Panc1 (cell line): ENCODE measurements around the gene PPP2R3A. TPM values are rescaled to one million over a fixed set of nuclear protein-coding genes. Genes with fewer than 3 reads are reported as not detected.

Source experiments
- ATAC-seq: fragments of 200-7000 bp; cut with Tn5 transposase; 2 replicates; pipeline ENCODE4 v1.9.1; 2020; ENCODE audit warnings: mild to moderate bottlenecking, moderate library complexity
- BruUV-seq: library from RNA; stranded (reverse); fragments of 400-500 nt; replicated peaks from 2 replicates; lab custom pipeline; 2021; lab: Mats Ljungman, UMichigan
- CTCF ChIA-PET: fragments of 300-600 bp; sonication (Branson Sonifier 250); formaldehyde crosslinking; loops from one replicate; lab custom pipeline; 2022; ENCODE audit warnings: antibody characterized with exemption; lab: Charles Lee
- POLR2A ChIA-PET: fragments of 300-600 bp; sonication (Branson Sonifier 250); formaldehyde crosslinking; loops from one replicate; lab custom pipeline; 2022; ENCODE audit warnings: antibody characterized with exemption; lab: Charles Lee
- DNase-seq: peaks from one replicate; pipeline ENCODE4 v3.0.0-alpha.2; 2010; ENCODE audit warnings: low read depth, low spot score
- H3K27ac ChIP-seq: 2 replicates; pipeline ENCODE4 v1.5.1; 2011; ENCODE audit warnings: mild to moderate bottlenecking, low read length, inconsistent platforms
- H3K27me3 ChIP-seq: fragments of 200-500 bp; sonication (Bioruptor generic); 2 replicates; pipeline ENCODE4 v1.6.0; 2014; ENCODE audit warnings: low read length, inconsistent platforms; ENCODE audit not compliant: control insufficient read depth, insufficient read depth
- H3K36me3 ChIP-seq: fragments of 200-500 bp; sonication (Bioruptor generic); 2 replicates; pipeline ENCODE4 v1.5.1; 2014; ENCODE audit warnings: inconsistent platforms, mild to moderate bottlenecking, low read length, moderate library complexity; ENCODE audit not compliant: control insufficient read depth, insufficient read depth
- H3K4me1 ChIP-seq: 2 replicates; pipeline ENCODE4 v1.5.1; 2011; ENCODE audit warnings: inconsistent platforms, mild to moderate bottlenecking, low read length, moderate library complexity; ENCODE audit not compliant: control insufficient read depth, insufficient read depth
- H3K4me3 ChIP-seq, 2 experiments: 2 replicates each; pipeline ENCODE4 v1.5.1; 2011 to 2012; ENCODE audit warnings: low read depth in 2 of 2, low read length in 2 of 2, mild to moderate bottlenecking in 2 of 2, inconsistent platforms in 1 of 2, moderate library complexity in 1 of 2
- H3K9me3 ChIP-seq: fragments of 200-500 bp; sonication (Bioruptor generic); 2 replicates; pipeline ENCODE4 v1.5.1; 2014; ENCODE audit warnings: low read depth, mild to moderate bottlenecking, inconsistent platforms, low read length, moderate library complexity; ENCODE audit not compliant: control insufficient read depth, insufficient read depth
- CTCF ChIP-seq: fragments of 450-650 bp; IDR thresholded peaks from 2 replicates; pipeline ENCODE4 v1.5.1; 2017; ENCODE audit warnings: mild to moderate bottlenecking
- POLR2AphosphoS5 ChIP-seq: IDR thresholded peaks from 2 replicates; pipeline ENCODE4 v1.6.1; 2012; ENCODE audit warnings: mild to moderate bottlenecking, low read depth, low read length, moderate library complexity
- REST ChIP-seq, 2 experiments: IDR thresholded peaks; 2 replicates each; pipeline ENCODE4 v1.6.1; 2011 to 2012; ENCODE audit warnings: low read depth in 2 of 2, control low read depth in 1 of 2, low read length in 1 of 2, mild to moderate bottlenecking in 1 of 2, moderate library complexity in 1 of 2; ENCODE audit not compliant: insufficient read depth in 1 of 2
- SIN3A ChIP-seq: IDR thresholded peaks from 2 replicates; pipeline ENCODE4 v1.6.1; 2012; ENCODE audit warnings: low read depth, mild to moderate bottlenecking, low read length, moderate library complexity, borderline replicate concordance; ENCODE audit not compliant: insufficient read depth
- TCF7L2 ChIP-seq: IDR thresholded peaks from 2 replicates; pipeline ENCODE4 v1.6.1; 2011; ENCODE audit warnings: mild to moderate bottlenecking, low read depth, low read length, inconsistent platforms
- in situ Hi-C: cut with HindIII; loops from 2 replicates; pipeline ENCODE4 v1.10.0; 2016; ENCODE audit warnings: low sequenced_read_pairs, low pct_unique_long_range_greater_than_20kb
- intact Hi-C: fragments of 100-400 bp; cut with micrococcal nuclease; formaldehyde crosslinking; loops from one replicate; pipeline ENCODE4 v1.10.0; 2022; ENCODE audit not compliant: unreplicated experiment
- total RNA-seq: library from RNA; stranded (reverse); gene quantifications from one replicate; pipeline ENCODE4 v1.2.1, GENCODE V29; 2021; ENCODE audit not compliant: unreplicated experiment

PPP2R3A gene
- total RNA-seq, 1 experiment from 2014 or later = 8.1 TPM

GRCh38 chr3:135990903-135991302, 25.4 kb downstream of the PPP2R3A start:
- POLR2A ChIA-PET = no interaction called here
- Histone ChIP-seq H3K27me3 (no peaks in the 10 kb centered on the region), H3K4me1 (0 out of 2 replicates have a peak, but pooled peaks cover 10% of the 10 kb centered on the region), H3K4me3 (no peak overlapping the region), H3K27ac (no peak overlapping the region), H3K36me3 (no peaks in the 10 kb centered on the region), H3K9me3 (no peaks in the 10 kb centered on the region)
- intact Hi-C loops (no loop called here), in situ Hi-C loops (no loop called here)
- CTCF ChIA-PET = no interaction called here
- TF ChIP-seq SIN3A = no peak
- no peak for TF ChIP-seq POLR2AphosphoS5
- TF ChIP-seq CTCF = no peak
- TF ChIP-seq REST (IDR thresholded peaks at IDR 0.05; ENCODE audit: insufficient read depth in 1 of 2, low read depth in 2 of 2, low read length in 1 of 2) = no peak
- TF ChIP-seq TCF7L2 = no peak
- BruUV-seq = no TSS peak
- ATAC-seq (no peak), DNase-seq (no peak)

- ATAC-seq (no peak), DNase-seq (no peak)
- H3K4me3 ChIP-seq = no peak overlapping the region
- intact Hi-C loops (no loop called here), in situ Hi-C loops (no loop called here)
- CTCF ChIA-PET = no interaction called here
- no peaks in the 10 kb centered on the region for H3K9me3 ChIP-seq
- H3K27ac ChIP-seq = no peak overlapping the region
- no TSS peak for BruUV-seq
- POLR2A ChIA-PET = no interaction called here
- H3K4me1 ChIP-seq = 0 out of 2 replicates have a peak, but pooled peaks cover 10% of the 10 kb centered on the region
- TF ChIP-seq POLR2AphosphoS5 (no peak), SIN3A (no peak), REST (IDR thresholded peaks at IDR 0.05; ENCODE audit: insufficient read depth in 1 of 2, low read depth in 2 of 2, low read length in 1 of 2) (no peak), TCF7L2 (no peak), CTCF (no peak)
- H3K36me3 ChIP-seq = no peaks in the 10 kb centered on the region
- no peaks in the 10 kb centered on the region for H3K27me3 ChIP-seq
Measured at GRCh38 chr3:135991621-135992020, 26.1 kb downstream of the PPP2R3A start.
